Measurements from ENCODE around the gene ZSWIM8.

ZSWIM8 gene

DNA sequence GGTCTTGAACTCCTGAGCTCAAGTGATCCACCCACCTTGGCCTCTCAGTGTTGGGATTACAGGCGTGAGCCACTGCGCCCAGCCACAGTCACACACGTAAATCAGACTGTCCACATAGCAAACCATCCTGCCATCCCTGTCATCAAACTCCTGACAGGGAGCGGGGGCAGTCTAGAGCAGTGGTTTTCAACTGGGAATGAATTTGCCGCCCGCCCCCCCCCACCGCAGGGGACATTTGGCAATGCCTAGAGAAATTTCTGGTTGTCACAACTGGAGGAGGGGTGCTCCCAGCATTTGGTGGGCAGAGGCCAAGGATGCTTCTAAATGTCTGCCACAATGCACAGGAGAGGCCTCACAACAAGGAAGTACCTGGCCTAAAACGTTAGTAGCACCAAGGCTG lies 64.8 kb downstream of the ZSWIM8 start:
- H3K4me3 ChIP-seq (ENCODE audit: control insufficient read depth, low read depth, low read length): no peak overlapping the region
- no peak for DNase-seq (ENCODE audit: low read depth)
- TF ChIP-seq, protein P1, sequence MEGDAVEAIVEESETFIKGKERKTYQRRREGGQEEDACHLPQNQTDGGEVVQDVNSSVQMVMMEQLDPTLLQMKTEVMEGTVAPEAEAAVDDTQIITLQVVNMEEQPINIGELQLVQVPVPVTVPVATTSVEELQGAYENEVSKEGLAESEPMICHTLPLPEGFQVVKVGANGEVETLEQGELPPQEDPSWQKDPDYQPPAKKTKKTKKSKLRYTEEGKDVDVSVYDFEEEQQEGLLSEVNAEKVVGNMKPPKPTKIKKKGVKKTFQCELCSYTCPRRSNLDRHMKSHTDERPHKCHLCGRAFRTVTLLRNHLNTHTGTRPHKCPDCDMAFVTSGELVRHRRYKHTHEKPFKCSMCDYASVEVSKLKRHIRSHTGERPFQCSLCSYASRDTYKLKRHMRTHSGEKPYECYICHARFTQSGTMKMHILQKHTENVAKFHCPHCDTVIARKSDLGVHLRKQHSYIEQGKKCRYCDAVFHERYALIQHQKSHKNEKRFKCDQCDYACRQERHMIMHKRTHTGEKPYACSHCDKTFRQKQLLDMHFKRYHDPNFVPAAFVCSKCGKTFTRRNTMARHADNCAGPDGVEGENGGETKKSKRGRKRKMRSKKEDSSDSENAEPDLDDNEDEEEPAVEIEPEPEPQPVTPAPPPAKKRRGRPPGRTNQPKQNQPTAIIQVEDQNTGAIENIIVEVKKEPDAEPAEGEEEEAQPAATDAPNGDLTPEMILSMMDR (conservative IDR thresholded peaks at IDR 0.05; ENCODE audit: control insufficient read depth, insufficient read depth, low read depth, low read length): no peak

DNA sequence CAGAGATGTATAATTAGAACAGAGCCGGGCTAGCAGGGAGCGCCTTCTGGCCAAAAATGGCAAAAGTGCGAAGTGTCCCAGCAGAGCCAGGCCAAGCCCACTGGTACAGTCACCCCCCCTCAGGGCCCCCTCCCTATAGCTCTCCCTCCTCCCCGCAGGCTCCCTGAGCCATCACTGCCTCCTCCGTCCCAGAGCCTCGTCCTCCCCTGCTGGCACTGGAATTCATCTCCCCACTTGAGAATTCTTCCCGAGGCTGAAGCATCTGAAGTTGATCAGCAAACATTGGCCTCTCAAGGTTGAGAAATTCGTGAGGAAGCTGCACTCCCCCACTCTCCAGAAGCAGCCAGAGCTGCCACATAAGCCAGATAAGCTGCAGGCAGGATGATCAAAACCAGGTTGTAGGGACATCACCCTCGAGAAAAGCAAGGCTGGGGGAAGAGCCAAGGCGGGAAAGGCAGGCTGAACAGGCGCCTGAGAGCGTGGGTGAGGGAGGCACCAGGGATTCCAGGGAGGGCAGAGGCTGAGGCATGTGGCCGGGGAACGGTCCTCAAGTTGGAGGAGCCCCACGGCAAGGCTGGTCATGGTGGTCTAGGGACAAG lies 65.6 kb downstream of the ZSWIM8 start:
- peak; percentile 87 for DNase-seq (ENCODE audit: low read depth)

More for the DNA sequence above, 65.6 kb downstream of the ZSWIM8 start:
- TF ChIP-seq, protein P1 (conservative IDR thresholded peaks at IDR 0.05; ENCODE audit: control insufficient read depth, insufficient read depth, low read depth, low read length): no peak
- no peak overlapping the region for H3K4me3 ChIP-seq (ENCODE audit: control insufficient read depth, low read depth, low read length)

Data from fibroblast of mammary gland (primary cell).